Measurements from ENCODE around the gene TAGLN.

The TAGLN gene

GRCh38 chr11:117199916-117200812 is 994 bp downstream of the TAGLN start:
- no peak for TF ChIP-seq CTCF (IDR thresholded peaks at IDR 0.05)

GRCh38 chr11:117200813-117201657 is 1.9 kb downstream of the TAGLN start:
- TF ChIP-seq CTCF (IDR thresholded peaks at IDR 0.05), result no peak

GRCh38 chr11:117201658-117202305 is 2.6 kb downstream of the TAGLN start:
- TF ChIP-seq CTCF (IDR thresholded peaks at IDR 0.05), result no peak

- TF ChIP-seq CTCF (IDR thresholded peaks at IDR 0.05), result no peak
These were observed 3.4 kb downstream of the TAGLN start for GRCh38 chr11:117202386-117203068.

- no peak for TF ChIP-seq CTCF (IDR thresholded peaks at IDR 0.05)
These were observed 3.9 kb downstream of the TAGLN start for GRCh38 chr11:117203069-117203407.

- TF ChIP-seq CTCF (IDR thresholded peaks at IDR 0.05), result no peak
These were observed 5.3 kb downstream of the TAGLN start for GRCh38 chr11:117204283-117205080.

Data from LNCAP (cell line).